ENCODE data around the gene MAPKAP1.
"Not testable (repeated sequence)": the region's sequence is repeated elsewhere in the genome, so short reads cannot be mapped to it uniquely, and the experiment has no call there.

The MAPKAP1 gene

DNA sequence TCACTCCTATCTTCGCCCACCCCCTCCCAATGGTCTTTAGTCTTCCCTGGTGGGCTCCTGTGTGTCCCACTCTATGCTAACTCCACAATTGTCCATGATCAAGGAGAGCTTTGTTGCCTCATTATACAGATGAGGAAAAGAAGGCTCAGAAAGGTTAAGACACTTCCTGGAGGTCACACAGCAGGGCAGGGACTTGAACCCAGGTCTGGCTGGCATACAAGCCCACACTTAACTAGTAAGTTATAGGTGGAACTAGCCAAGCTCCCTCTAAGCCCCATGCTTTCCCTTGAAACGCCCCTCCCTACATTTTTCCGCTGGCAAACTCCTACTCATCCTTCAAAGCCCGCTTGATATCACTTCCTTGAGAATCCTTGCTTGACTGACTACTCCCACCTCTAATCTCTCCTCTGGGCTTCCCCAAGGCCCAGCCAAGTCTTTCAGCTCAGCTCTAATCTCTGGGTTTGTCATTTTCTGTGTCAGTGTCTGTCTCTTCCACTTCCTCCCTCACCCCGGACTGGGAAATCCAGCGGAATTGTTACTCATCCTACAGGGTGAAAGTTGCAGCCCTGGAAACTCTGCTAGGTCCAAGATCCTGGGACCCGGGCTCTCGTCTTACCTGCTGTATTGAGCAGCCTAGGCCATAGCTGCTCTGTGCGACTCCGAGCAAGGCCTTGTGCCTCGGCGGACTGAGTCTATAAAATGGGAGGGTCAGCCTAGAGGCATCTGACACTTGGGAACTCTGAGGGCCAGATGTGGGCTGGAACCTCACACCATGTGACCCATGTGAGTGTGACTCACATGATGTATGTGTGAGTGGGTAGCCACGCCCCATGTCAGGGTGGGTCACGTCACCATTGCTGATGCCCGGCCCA lies 300.8 kb downstream of the MAPKAP1 start:
- DNase-seq = no peak

GRCh38 chr9:125404733-125405132 lies 302.3 kb downstream of the MAPKAP1 start:
- no peak for DNase-seq

DNA sequence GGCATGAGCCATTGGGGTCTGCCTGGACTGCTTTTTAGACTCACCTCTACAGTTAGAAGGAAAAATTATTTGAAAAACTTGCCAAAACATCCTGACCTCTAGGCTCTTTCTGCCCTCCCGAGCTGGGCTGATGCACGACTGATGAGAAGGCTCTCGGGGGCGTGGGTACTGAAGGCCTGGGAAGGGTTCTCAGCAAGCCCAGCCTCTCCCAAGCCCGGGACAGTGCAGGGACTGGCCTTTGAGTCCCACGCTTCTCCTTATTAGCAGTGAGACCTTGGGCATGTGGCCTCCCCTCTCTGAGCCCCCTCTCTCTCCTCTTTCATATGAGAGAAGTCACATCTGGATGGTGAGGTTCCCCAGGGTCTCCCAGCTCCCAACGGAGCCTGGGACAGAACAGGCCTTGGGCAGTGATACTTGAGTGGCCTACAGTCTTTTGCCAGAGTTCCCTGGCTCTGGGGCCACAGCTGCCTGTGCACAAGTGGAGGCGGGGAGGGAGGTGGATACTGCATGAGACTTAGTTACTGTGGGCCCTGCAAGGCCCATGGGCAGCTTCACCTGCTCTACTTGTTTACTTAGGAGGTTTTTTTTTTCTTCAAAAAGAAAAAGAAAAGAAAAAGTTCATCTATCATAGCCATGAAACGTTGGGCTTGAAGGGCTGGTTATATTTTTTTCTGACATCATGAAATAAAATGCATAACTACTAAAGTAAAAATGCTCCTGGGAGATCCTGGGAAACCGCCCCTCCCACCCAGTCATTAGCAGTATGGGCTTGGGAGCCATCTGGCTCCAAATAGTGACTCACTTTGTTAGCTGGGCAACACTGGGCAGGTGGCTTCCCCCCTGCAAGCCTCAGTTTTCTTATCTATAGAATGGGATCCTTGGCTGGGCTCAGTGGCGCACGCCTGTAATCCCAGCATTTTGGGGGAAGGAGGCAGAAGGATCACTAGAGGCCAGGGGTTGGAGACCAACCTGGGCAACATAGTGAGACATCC lies 306.0 kb downstream of the MAPKAP1 start:
- no peak for DNase-seq

GRCh38 chr9:125400232-125400631 lies 306.8 kb downstream of the MAPKAP1 start:
- DNase-seq = not testable (repeated sequence)

- no peak for DNase-seq
Measured at GRCh38 chr9:125399666-125400065, 307.3 kb downstream of the MAPKAP1 start.

GRCh38 chr9:125399165-125399564 lies 307.8 kb downstream of the MAPKAP1 start:
- DNase-seq = no peak

DNA sequence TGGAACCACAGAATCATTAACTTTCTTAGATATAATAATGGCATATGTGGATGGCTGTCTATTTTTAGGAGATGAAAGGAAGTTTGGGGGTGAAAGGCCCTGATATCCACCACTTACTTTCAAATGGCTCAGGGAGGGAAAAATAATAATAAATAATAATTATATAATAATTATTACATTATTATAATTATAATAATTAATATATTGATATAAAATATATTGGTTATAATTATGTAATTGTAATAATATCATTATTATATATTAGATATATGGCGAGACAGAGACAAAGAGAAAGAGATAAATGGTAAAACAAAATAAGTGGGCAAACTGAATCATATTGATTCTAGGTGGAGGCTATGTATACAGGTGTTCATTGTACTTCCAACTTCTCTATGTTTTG lies 308.8 kb downstream of the MAPKAP1 start:
- no peak for DNase-seq

- DNase-seq = no peak
Measured at GRCh38 chr9:125397736-125398135, 309.3 kb downstream of the MAPKAP1 start.

- DNase-seq = no peak
Measured at GRCh38 chr9:125396799-125397198, 310.2 kb downstream of the MAPKAP1 start.

DNA sequence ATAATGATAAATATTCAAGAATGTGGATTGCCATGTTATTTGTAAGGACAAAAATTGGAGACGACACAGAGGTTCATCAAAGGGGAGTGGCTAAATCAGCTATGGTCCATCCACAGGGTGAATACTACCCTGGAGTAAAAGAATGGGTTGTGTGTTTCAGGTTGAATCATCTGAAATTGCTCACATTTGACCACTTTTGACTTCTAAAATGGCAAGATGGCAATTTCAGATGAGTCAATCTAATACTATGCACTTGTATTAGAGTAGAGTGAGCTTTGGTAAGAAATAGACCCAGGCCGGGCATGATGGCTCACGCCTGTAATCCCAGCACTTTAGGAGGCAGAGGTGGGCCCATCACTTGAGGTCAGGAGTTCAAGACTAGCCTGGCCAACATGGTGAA lies 313.6 kb downstream of the MAPKAP1 start:
- DNase-seq = no peak

DNA sequence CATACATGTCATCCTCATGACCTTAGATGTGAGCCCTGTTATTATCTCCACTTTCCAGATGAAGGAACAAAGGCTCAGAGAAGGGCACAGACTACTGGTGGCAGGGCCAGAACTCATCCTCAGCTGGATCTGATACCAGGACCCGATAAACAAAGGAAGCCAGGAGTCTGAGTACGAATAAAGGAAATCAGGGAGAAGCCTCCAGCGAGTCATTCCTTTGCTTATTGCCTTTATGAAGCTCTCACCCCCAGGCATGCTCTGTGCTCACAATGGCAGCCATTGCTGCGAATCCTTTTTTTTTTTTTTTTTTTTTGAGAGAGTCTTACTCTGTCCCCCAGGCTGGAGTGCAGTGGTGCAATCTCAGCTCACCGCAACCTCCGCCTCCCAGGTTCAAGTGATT lies 315.3 kb downstream of the MAPKAP1 start:
- DNase-seq = no peak

GRCh38 chr9:125388978-125389377 lies 318.0 kb downstream of the MAPKAP1 start:
- no peak for DNase-seq

DNA sequence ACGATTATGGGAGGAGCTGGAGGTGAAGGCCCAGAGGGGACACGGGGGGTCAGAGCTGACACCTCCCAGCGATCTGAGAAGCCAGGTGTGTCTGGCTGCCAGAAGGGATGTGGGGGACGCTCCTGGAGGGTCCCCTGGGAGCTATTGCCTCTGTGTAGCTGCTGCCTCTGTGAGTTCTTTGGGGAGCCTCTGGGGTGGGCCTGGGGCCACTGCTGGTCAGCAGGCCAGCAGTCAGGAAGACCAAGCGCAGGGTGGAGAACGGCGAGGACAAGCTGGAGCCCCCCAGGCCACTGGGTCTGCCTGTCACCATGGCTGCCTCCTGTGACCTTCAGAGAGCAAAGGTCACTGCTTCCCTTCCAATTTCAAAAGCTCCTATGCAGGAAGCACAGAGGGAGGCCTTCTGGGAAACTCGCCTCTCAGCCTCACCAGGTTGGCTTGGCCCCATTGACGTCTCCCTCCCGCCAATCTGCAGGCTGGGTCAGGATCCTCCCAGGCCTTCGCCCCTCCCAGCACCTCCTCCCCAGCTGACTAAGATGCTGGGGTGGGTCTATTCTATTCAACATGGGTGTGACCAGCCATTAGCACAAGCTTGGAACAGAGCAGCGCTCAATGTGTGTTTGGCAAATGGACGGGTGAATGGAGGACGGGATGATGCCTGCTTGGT lies 319.0 kb downstream of the MAPKAP1 start:
- DNase-seq = no peak

Data from amniotic stem cell (primary cell).